Mesenchymal stem cell (in vitro differentiated cells and primary cell): ENCODE measurements around the gene CCDC116.

Experiments
- DNase-seq: peaks from one replicate; pipeline ENCODE4 v3.0.0-alpha.2; 2013
- H2AFZ ChIP-seq: one replicate; pipeline ENCODE4 v1.6.1; 2013; ENCODE audit warnings: low read depth, mild to moderate bottlenecking, control low read depth, inconsistent platforms, low read length, moderate library complexity
- H2AK5ac ChIP-seq: 2 replicates; pipeline ENCODE4 v1.6.1; 2013; ENCODE audit warnings: low read length, moderate library complexity, mild to moderate bottlenecking, inconsistent platforms; ENCODE audit not compliant: severe bottlenecking
- H2BK120ac ChIP-seq: one replicate; pipeline ENCODE4 v1.6.1; 2013; ENCODE audit warnings: low read depth, mild to moderate bottlenecking, inconsistent platforms, low read length, moderate library complexity
- H2BK12ac ChIP-seq, 2 experiments: one replicate each; pipeline ENCODE4 v1.6.1; 2013; ENCODE audit warnings: inconsistent platforms in 2 of 2, low read length in 2 of 2, mild to moderate bottlenecking in 2 of 2, moderate library complexity in 2 of 2, control low read depth in 1 of 2
- H2BK15ac ChIP-seq: one replicate; pipeline ENCODE4 v1.6.1; 2013; ENCODE audit warnings: mild to moderate bottlenecking, low read depth, inconsistent platforms; ENCODE audit not compliant: poor library complexity, severe bottlenecking
- H2BK5ac ChIP-seq: 2 replicates; pipeline ENCODE4 v1.6.1; 2013; ENCODE audit warnings: low read depth, mild to moderate bottlenecking, low read length, control low read depth, inconsistent platforms; ENCODE audit not compliant: poor library complexity, severe bottlenecking
- H3K14ac ChIP-seq, 2 experiments: one replicate each; pipeline ENCODE4 v1.6.1; 2013; ENCODE audit warnings: inconsistent platforms in 2 of 2, low read length in 2 of 2, control low read depth in 1 of 2, mild to moderate bottlenecking in 1 of 2, moderate library complexity in 1 of 2
- H3K18ac ChIP-seq, 2 experiments: one replicate each; pipeline ENCODE4 v1.6.1; 2013; ENCODE audit warnings: inconsistent platforms in 2 of 2, low read length in 2 of 2, control low read depth in 1 of 2, low read depth in 1 of 2, mild to moderate bottlenecking in 1 of 2
- H3K23ac ChIP-seq, 2 experiments: one replicate each; pipeline ENCODE4 v1.6.1; 2013; ENCODE audit warnings: inconsistent platforms in 2 of 2, low read length in 2 of 2, mild to moderate bottlenecking in 2 of 2, moderate library complexity in 2 of 2, control low read depth in 1 of 2
- H3K27ac ChIP-seq: 2 replicates; pipeline ENCODE4 v1.5.1; 2013; ENCODE audit warnings: mild to moderate bottlenecking, moderate library complexity, low read length, control low read depth, inconsistent platforms; ENCODE audit not compliant: poor library complexity, severe bottlenecking
- H3K27me3 ChIP-seq, 2 experiments: 2 replicates each; pipeline versions ENCODE4 v1.6.1 to v1.7.0; 2013; ENCODE audit warnings: low read length in 2 of 2, mild to moderate bottlenecking in 2 of 2, moderate library complexity in 2 of 2, control low read depth in 1 of 2, inconsistent platforms in 1 of 2; ENCODE audit not compliant: control insufficient read depth in 1 of 2, insufficient read depth in 1 of 2
- H3K36me3 ChIP-seq, 2 experiments: 2 replicates each; pipeline versions ENCODE4 v1.6.1 to v1.7.0; 2013; ENCODE audit warnings: low read length in 2 of 2, control low read depth in 1 of 2, inconsistent platforms in 1 of 2, low read depth in 1 of 2, mild to moderate bottlenecking in 1 of 2; ENCODE audit not compliant: insufficient read depth in 2 of 2, control insufficient read depth in 1 of 2
- H3K4ac ChIP-seq, 2 experiments: one replicate each; pipeline ENCODE4 v1.6.1; 2013; ENCODE audit warnings: inconsistent platforms in 2 of 2, low read length in 2 of 2, mild to moderate bottlenecking in 2 of 2, moderate library complexity in 2 of 2, control low read depth in 1 of 2, low read depth in 1 of 2
- H3K4me1 ChIP-seq: 2 replicates; pipeline ENCODE4 v1.6.1; 2013; ENCODE audit warnings: low read depth, low read length, control low read depth; ENCODE audit not compliant: control insufficient read depth, insufficient read depth
- H3K4me2 ChIP-seq: 2 replicates; pipeline ENCODE4 v1.6.1; 2013; ENCODE audit warnings: low read length, mild to moderate bottlenecking, inconsistent platforms; ENCODE audit not compliant: poor library complexity, severe bottlenecking
- H3K4me3 ChIP-seq, 2 experiments: 2 replicates each; pipeline versions ENCODE4 v1.5.1 to v1.7.0; 2013; ENCODE audit warnings: low read length in 2 of 2, mild to moderate bottlenecking in 2 of 2, control low read depth in 1 of 2, low read depth in 1 of 2; ENCODE audit not compliant: insufficient read depth in 1 of 2
- H3K79me1 ChIP-seq: replicated peaks from 2 replicates; pipeline ENCODE4 v1.6.1; 2013; ENCODE audit warnings: mild to moderate bottlenecking, control low read depth, low read length, inconsistent platforms; ENCODE audit not compliant: poor library complexity, severe bottlenecking
- H3K9ac ChIP-seq: 2 replicates; pipeline ENCODE4 v1.7.0; 2013; ENCODE audit warnings: mild to moderate bottlenecking, low read length, moderate library complexity
- H3K9me3 ChIP-seq: 2 replicates; pipeline ENCODE4 v1.7.0; 2013; ENCODE audit warnings: mild to moderate bottlenecking, low read length; ENCODE audit not compliant: control insufficient read depth
- H4K8ac ChIP-seq: one replicate; pipeline ENCODE4 v1.6.1; 2013; ENCODE audit warnings: inconsistent platforms, mild to moderate bottlenecking, low read length, moderate library complexity
- H4K91ac ChIP-seq: one replicate; pipeline ENCODE4 v1.6.1; 2013; ENCODE audit warnings: mild to moderate bottlenecking, low read length, inconsistent platforms
- WGBS: methylation state at CpG from one replicate; pipeline ENCODE4 v1.1.7; 2013; ENCODE audit warnings: mixed read lengths; 5-methylcytosine and 5-hydroxymethylcytosine counted together

Gene CCDC116

DNA sequence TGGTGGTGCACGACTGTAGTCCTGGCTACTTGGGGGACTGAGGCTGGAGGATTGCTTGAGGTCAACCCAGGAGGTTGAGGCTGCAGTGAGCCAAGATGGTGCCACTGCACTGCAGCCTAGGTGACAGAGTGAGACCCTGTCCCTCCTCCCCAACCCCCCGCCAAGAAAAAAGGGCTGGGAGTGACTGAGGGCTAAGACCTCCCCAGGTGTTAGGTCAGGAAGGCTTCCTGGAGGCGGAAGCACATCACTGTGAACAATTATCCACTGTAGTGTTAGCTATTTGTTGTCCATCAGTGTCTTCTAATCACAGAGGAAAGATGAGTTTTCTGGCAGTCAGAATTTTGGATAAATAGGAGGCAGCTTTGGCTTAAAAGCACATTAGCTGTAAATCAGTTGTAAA is 11.5 kb upstream of the CCDC116 start:
- no peak overlapping the region for H2BK5ac ChIP-seq
- DNase-seq: no peak
- 93% methylated on average over 2 of the region's 3 CpGs for WGBS

DNA sequence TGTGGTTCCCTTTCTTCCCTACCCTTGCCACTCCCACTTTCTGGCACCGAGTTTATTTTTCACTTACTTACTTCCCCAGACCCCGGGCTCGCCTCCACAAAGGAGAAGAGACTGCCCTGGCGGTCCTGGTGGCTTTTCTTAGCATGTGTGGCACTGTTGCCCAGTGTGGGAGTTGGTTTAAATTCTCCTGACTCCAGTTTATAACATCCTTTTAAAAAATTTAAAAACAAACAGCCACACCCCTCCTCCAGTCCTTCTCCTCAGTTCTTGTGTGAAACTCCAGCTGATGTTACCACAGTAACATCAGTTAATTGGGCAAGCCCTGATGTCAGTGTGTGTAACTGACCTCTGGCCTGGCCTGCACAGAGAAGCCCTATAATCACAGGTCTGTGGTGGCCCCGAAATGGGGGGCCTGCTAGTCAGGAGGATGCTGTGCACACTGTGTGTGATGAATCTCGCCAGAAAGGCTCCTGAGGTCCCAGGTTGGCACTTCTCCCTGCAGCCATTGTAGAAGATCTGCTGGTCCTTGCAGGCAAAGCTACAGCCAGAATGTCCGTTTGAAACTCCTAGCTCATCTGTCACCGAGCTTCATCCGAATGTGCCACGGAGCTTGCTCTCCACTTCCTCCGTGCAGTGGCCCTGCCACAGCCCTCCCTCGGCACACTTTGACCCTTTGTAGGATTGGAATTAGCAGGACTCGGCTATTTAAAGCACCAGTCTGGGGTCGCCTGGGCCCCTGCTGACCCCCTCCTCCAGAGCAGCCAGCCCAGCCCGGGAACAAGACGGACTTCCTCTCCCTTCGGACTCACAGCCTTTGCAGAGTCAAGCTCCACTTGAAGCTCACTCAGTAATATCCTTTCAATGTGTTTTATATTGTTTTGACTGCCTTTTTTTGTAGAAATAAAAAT is 10.3 kb upstream of the CCDC116 start:
- 55% methylated on average over 11 of the region's 17 CpGs for WGBS
- Histone ChIP-seq H4K91ac (no peak overlapping the region), H2AK5ac (no peak overlapping the region), H3K36me3 (peaks cover 38 to 67% of the 10 kb centered on the region in 2 experiments), H2BK120ac (no peak overlapping the region), H3K9ac (peak overlapping the region; percentile 6), H3K27me3 (no peaks in the 10 kb centered on the region), H2BK12ac (no peak overlapping the region), H3K9me3 (no peaks in the 10 kb centered on the region), H3K27ac (no peak overlapping the region), H2BK15ac (no peak overlapping the region), H3K4ac (no peak overlapping the region), H3K18ac (peak overlapping the region in 1 of 2 experiments; percentile 6), H3K79me1 (peaks cover 34% of the 10 kb centered on the region), H3K4me3 (no peak overlapping the region), H3K4me1 (peaks cover 27% of the 10 kb centered on the region), H3K23ac (no peak overlapping the region), H3K4me2 (no peak overlapping the region), H2BK5ac (no peak overlapping the region), H3K14ac (no peak overlapping the region), H4K8ac (peak overlapping the region; percentile 12), H2AFZ (no peak overlapping the region)
- peak; percentile 38 for DNase-seq

More for the DNA sequence above, 11.5 kb upstream of the CCDC116 start:
- Histone ChIP-seq H4K91ac (no peak overlapping the region), H3K4me1 (peaks cover 20% of the 10 kb centered on the region), H2BK12ac (no peak overlapping the region), H3K9ac (no peak overlapping the region), H3K23ac (no peak overlapping the region), H3K4ac (no peak overlapping the region), H3K27ac (no peak overlapping the region), H2BK120ac (no peak overlapping the region), H4K8ac (no peak overlapping the region), H3K4me3 (no peak overlapping the region), H3K36me3 (peaks cover 39 to 56% of the 10 kb centered on the region in 2 experiments), H2AFZ (no peak overlapping the region), H3K27me3 (no peaks in the 10 kb centered on the region), H2AK5ac (no peak overlapping the region), H3K9me3 (no peaks in the 10 kb centered on the region), H3K4me2 (no peak overlapping the region), H2BK15ac (no peak overlapping the region), H3K79me1 (peaks cover 27% of the 10 kb centered on the region), H3K14ac (no peak overlapping the region), H3K18ac (no peak overlapping the region)

DNA sequence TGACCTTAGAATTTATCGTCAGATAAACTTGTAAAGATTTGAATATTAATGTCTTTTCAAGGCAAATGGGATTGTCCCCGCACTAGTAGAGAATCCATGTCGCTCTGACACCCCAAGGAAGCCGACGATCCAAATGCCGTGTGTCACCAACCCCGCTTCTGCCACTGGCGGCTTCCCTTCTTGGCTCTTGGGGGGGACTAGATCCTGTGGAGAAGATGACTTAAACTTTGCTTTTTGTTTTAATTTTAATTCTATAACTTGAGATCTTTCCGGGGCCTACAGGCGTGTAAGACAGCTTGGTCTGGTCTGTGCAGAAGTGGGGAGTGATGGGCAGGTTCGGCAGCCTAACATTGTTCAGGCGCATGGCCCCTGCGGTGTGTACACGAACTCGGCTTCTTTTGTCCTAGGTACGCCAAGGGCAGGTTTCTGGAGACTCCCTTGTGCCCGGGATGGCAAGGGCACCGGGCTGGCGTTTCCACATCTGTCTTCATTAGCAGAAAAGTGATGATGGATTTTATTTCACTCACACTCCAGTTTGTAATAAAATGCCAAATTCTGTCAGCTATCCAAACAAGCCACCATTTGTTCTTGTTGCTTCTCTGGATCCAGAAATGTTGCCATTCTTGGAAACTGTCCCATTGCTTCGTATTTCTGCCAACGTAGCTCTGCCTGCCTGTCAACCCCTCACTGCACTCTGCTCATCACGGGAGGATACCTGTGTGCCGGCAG is 9.5 kb upstream of the CCDC116 start:
- H3K4me3 ChIP-seq: no peak overlapping the region

DNA sequence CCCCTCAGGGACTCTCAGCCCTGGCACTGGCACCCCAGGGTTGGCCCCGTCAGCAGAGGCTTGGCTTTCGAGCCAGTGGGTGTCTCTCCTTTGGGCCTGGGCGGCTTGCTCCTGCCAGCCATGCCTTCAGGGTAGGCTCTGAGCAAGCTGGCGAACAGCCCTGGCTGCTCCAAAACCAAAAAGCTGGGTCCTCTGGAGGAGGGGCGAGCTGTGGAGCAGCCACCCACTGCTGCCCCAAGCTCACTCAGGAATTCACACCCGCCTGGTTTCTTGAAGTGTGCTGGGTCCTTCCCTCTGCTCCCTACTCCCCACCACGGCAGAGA is 9.0 kb upstream of the CCDC116 start:
- Histone ChIP-seq H2AFZ (no peak overlapping the region), H2AK5ac (no peak overlapping the region), H4K91ac (no peak overlapping the region), H3K79me1 (peaks cover 41% of the 10 kb centered on the region), H2BK15ac (no peak overlapping the region), H3K18ac (no peak overlapping the region), H2BK12ac (no peak overlapping the region), H3K27ac (no peak overlapping the region), H3K4me3 (no peak overlapping the region), H3K23ac (no peak overlapping the region), H3K9ac (no peak overlapping the region), H3K4ac (no peak overlapping the region), H3K14ac (no peak overlapping the region), H2BK5ac (no peak overlapping the region), H4K8ac (no peak overlapping the region), H3K9me3 (no peaks in the 10 kb centered on the region), H3K4me1 (peaks cover 32% of the 10 kb centered on the region), H2BK120ac (no peak overlapping the region), H3K27me3 (no peaks in the 10 kb centered on the region), H3K4me2 (no peak overlapping the region), H3K36me3 (peaks cover 37 to 76% of the 10 kb centered on the region in 2 experiments)
- DNase-seq: no peak
- over 99% methylated on average over 6 of the region's 7 CpGs for WGBS

More for the DNA sequence above, 9.5 kb upstream of the CCDC116 start:
- Histone ChIP-seq H2BK5ac (no peak overlapping the region), H3K4ac (no peak overlapping the region), H4K8ac (no peak overlapping the region), H3K14ac (no peak overlapping the region), H3K36me3 (peaks cover 38 to 72% of the 10 kb centered on the region in 2 experiments), H2BK15ac (no peak overlapping the region), H3K23ac (no peak overlapping the region), H2BK120ac (no peak overlapping the region), H4K91ac (no peak overlapping the region), H3K4me2 (no peak overlapping the region), H2AK5ac (no peak overlapping the region), H2AFZ (no peak overlapping the region), H3K4me1 (peaks cover 28% of the 10 kb centered on the region), H3K9ac (no peak overlapping the region), H3K79me1 (peaks cover 37% of the 10 kb centered on the region), H2BK12ac (no peak overlapping the region), H3K9me3 (no peaks in the 10 kb centered on the region), H3K18ac (no peak overlapping the region), H3K27ac (no peak overlapping the region), H3K27me3 (no peaks in the 10 kb centered on the region)
- 95% methylated on average over 23 of the region's 23 CpGs for WGBS
- no peak for DNase-seq
